IPS-20b (cell line): ENCODE results near the gene YY2.
A peak's percentile ranks its signal among the peaks of the same experiment; 100 is the strongest.

Experiments
- H3K27ac ChIP-seq: one replicate; pipeline ENCODE4 v1.5.1; 2013; ENCODE audit warnings: low read length
- H3K27me3 ChIP-seq: 2 replicates; pipeline ENCODE4 v1.6.1; 2013; ENCODE audit warnings: mild to moderate bottlenecking, low read length, inconsistent platforms; ENCODE audit not compliant: insufficient read depth
- H3K36me3 ChIP-seq: 2 replicates; pipeline ENCODE4 v1.6.1; 2013; ENCODE audit warnings: low read depth, mild to moderate bottlenecking, inconsistent platforms, low read length, moderate library complexity; ENCODE audit not compliant: insufficient read depth
- H3K4me1 ChIP-seq: 2 replicates; pipeline ENCODE4 v1.6.1; 2013; ENCODE audit warnings: mild to moderate bottlenecking, control low read depth, inconsistent platforms, low read length, moderate library complexity; ENCODE audit not compliant: insufficient read depth
- H3K4me3 ChIP-seq: 2 replicates; pipeline ENCODE4 v1.5.1; 2013; ENCODE audit warnings: mild to moderate bottlenecking, low read length, inconsistent platforms
- H3K9ac ChIP-seq: 2 replicates; pipeline ENCODE4 v1.6.1; 2013; ENCODE audit warnings: low read depth, mild to moderate bottlenecking, inconsistent platforms, low read length, moderate library complexity
- H3K9me3 ChIP-seq: 2 replicates; pipeline ENCODE4 v1.6.1; 2013; ENCODE audit warnings: mild to moderate bottlenecking, low read depth, low read length, inconsistent platforms; ENCODE audit not compliant: insufficient read depth

Gene YY2

DNA sequence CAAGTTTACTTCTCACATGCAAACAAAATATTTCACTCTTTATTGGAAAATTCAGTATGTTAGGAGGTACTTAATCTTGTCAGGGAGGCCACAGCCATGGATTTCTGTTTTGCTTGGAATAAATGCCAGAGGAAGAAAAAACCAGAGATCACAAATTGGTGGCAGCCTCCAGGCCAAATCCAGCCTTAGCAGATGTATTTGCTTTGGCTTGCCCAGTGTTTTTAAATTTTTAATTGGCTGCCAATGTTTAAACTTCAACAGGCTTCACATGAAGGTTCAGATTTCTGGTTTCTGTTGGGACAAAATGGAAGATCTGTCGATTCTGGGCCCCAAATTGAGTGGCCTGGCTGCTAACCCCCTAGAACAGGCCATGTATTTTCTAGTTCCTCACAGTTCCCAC is 19.2 kb downstream of the YY2 start:
- Histone ChIP-seq H3K4me1 (no peaks in the 10 kb centered on the region), H3K27ac (no peak overlapping the region), H3K36me3 (no peaks in the 10 kb centered on the region)

DNA sequence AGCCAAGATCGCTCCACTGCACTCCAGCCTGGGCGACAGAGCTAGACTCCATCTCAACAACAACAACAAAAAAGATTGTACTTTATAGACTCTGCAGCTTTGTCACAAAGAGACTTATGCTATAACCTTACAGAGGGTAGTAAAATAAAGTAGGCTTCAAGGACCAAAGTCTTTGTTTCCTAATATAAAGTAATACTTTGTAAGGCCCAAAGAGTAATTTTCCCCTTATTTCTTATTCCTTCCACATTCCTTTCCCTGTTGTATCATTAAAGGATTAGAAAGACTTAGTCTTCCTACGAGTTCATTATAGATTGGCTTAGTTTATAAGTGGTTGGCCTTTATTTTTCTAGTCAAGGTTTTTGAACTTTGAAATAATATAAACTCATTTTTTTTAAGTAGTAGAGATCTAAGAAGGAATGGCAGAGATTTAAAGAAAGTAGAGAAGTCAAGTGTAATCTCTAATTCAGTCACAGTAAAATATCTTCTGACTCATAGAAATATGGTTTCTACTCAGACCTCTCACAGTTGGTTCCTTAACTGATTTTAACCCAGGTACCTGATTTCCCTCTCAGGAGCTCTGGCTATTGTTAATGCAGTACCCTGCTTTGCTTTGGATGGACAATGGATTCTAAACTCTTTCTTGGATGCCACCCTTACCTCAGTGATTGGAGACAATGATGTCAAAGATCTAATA is 26.2 kb downstream of the YY2 start:
- H3K27ac ChIP-seq, result no peak overlapping the region
- H3K9ac ChIP-seq, result no peak overlapping the region
- H3K9me3 ChIP-seq, result no peaks in the 10 kb centered on the region
- H3K4me3 ChIP-seq, result no peak overlapping the region
- H3K4me1 ChIP-seq, result no peaks in the 10 kb centered on the region
- no peaks in the 10 kb centered on the region for H3K36me3 ChIP-seq
- no peaks in the 10 kb centered on the region for H3K27me3 ChIP-seq

More for the DNA sequence above, 19.2 kb downstream of the YY2 start:
- Histone ChIP-seq H3K4me3 (no peak overlapping the region), H3K9ac (no peak overlapping the region), H3K27me3 (no peaks in the 10 kb centered on the region), H3K9me3 (no peaks in the 10 kb centered on the region)

DNA sequence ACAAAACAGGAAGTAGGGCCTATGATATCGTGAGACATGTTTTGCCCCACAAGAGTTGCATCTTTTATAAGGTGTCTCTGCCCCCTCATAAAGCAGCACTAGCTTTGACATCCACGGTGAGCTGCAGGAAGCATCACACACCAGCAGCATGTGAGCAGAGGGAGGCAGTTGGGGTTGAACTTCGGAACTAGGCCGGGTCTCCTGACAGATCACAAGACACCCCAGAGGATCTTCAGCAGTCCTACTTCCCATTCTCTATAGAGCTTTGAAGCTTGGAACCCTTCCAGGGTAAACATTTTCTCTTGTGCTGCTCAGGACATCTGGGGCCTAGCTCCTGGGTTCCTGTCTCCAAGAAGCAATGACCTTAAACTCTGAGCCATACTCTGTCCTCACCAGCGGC is 27.5 kb downstream of the YY2 start:
- no peaks in the 10 kb centered on the region for H3K9me3 ChIP-seq
- no peak overlapping the region for H3K27ac ChIP-seq
- H3K27me3 ChIP-seq, result no peaks in the 10 kb centered on the region
- H3K4me1 ChIP-seq, result no peaks in the 10 kb centered on the region
- H3K36me3 ChIP-seq, result no peaks in the 10 kb centered on the region
- no peak overlapping the region for H3K4me3 ChIP-seq
- H3K9ac ChIP-seq, result no peak overlapping the region

DNA sequence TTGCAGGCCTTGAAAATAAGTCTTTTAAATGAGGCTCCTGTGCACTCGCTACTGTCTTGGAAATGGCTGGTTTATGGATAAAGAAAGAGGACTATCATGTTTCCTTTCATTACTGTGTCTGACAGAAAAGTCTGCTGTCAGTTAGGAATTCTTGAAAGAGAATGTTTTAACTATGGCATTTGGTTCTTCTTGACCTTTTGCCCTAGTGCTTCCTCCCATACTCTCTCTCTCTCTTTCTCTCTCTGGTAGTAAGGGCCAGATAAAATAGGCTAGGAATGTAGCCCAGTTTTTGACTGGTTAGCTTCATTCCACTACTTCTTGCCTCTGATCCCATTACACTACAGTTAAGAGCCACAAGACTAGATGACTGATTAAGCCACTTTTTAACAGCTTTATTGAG is 29.8 kb downstream of the YY2 start:
- Histone ChIP-seq H3K4me3 (no peak overlapping the region), H3K27ac (no peak overlapping the region), H3K36me3 (no peaks in the 10 kb centered on the region), H3K27me3 (no peaks in the 10 kb centered on the region), H3K9me3 (no peaks in the 10 kb centered on the region), H3K4me1 (no peaks in the 10 kb centered on the region), H3K9ac (no peak overlapping the region)

DNA sequence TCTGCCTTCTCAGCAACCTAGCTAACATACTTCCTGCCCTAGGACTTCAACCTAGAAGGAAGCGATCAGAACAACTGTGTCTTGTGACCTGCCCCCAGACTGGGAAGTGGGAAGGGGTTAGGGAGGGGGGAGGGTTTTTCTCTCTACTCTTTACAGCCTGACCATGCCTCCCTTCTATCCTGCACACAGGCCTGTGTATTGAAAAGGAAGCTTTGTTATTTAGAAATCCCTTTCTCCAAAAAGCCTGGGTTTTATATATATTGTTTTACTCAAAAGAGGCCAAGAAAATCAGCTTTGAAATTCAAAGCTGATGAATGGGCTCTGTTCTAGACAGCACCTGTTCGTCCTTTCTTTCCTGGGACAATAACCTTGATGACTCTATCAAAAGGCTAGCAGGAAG is 49.5 kb downstream of the YY2 start:
- no peak overlapping the region; the same call in 1 of the 2 replicates for H3K4me3 ChIP-seq
- no peaks in the 10 kb centered on the region for H3K9me3 ChIP-seq
- peak overlapping the region; percentile 56 for H3K9ac ChIP-seq
- H3K4me1 ChIP-seq, result peaks cover 17% of the 10 kb centered on the region
- no peaks in the 10 kb centered on the region for H3K27me3 ChIP-seq
- no peaks in the 10 kb centered on the region for H3K36me3 ChIP-seq
- peak overlapping the region; percentile 87 for H3K27ac ChIP-seq

DNA sequence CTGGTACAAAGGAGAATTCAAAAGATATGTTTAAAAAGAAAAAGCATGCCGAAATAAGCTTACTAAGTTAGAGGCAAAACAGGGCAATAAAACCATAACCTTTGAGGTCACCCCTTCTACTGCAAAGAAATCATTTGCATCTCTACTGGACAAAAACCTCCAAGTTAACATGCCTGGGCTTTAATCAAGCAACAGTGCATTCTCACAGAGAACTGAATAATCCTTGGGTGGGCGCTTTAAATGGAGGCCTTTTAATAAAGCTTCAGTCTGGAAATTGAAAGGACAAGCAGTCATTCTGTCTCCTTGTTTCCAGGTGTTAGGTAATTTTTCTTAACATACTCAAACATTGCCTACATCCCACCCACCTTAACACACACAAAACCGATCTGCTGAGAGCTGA is 50.2 kb downstream of the YY2 start:
- H3K4me3 ChIP-seq, result no peak overlapping the region
- no peaks in the 10 kb centered on the region for H3K27me3 ChIP-seq
- peaks cover 17% of the 10 kb centered on the region for H3K4me1 ChIP-seq
- no peaks in the 10 kb centered on the region for H3K9me3 ChIP-seq
- no peak overlapping the region for H3K27ac ChIP-seq
- no peaks in the 10 kb centered on the region for H3K36me3 ChIP-seq
- H3K9ac ChIP-seq, result no peak overlapping the region

DNA sequence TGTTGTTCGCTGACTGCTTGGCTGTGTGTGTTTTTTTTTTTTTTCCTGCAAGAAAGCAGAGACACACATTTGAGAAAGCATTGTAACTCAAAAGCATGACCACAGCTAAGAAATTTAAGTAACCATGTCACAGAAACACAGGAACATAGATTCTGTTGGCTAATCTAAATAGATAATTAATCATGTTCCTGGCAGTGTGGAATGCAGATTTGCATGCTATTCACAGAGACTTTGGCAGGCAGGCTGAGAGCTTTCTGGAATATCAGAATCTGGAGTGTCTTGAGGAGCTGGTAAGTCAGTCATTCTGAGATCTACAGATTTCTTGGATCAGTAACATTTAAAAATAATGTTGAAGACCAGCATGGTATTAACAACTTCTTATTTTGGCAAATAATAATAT is 51.5 kb downstream of the YY2 start:
- H3K36me3 ChIP-seq, result no peaks in the 10 kb centered on the region
- no peaks in the 10 kb centered on the region for H3K27me3 ChIP-seq
- no peak overlapping the region for H3K4me3 ChIP-seq
- H3K9me3 ChIP-seq, result no peaks in the 10 kb centered on the region
- no peak overlapping the region for H3K9ac ChIP-seq
- H3K27ac ChIP-seq, result no peak overlapping the region
- peaks cover 17% of the 10 kb centered on the region for H3K4me1 ChIP-seq
